ENCODE data around the gene GGT1.
"Not testable (repeated sequence)": the region's sequence is repeated elsewhere in the genome, so short reads cannot be mapped to it uniquely, and the experiment has no call there.

Gene GGT1

DNA sequence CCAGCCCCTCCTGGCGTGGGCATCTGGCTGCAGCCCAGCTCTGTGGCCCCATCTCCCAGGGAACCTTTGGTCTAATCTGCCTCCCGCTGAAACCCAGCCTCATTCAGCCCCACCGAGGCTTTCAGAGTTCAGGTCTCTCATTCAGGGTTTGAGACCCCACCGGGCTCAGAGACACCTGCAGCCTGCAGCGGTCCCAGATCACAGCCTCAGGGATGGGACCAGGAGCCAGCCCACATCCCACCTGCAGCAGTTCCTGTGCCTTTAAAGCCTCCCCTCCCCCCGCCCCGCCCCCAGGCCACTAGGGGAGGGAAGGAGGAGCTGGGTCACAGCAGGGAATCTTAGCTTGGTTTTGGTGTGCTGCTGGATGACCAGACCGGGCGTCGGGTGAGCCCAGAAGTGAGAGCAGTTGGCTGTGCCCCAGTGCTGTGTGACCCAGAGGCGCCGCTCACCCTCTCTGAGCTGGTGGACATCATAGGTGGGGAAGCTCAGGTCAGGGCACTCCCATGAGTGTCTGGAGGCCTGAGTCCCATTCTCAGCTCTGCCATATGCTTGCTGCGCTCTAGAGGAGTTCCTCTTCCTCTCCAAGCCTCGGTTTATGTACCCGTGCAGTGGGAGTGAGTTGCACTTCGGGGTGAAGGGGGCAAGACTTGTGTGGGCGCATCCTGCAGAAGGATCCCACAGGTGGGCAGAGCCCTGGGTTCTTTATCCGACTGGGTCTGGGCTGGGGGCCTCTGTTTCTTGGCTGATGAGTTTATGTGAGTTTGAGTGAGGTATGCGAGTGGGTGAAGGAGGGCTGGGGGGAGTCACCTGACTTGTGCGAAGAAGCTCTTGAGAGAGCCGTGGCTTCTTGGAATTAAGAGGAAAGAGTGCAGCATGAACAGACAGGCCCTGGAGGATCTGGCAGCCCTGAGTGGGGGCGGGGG is at the start of gene GGT1:
GGT1 (plus strand) TSS at position 347 of the 923 bp plus-strand sequence. CDS start 7,889 bp downstream, outside the sequence.
- not testable (repeated sequence) for DNase-seq

DNA sequence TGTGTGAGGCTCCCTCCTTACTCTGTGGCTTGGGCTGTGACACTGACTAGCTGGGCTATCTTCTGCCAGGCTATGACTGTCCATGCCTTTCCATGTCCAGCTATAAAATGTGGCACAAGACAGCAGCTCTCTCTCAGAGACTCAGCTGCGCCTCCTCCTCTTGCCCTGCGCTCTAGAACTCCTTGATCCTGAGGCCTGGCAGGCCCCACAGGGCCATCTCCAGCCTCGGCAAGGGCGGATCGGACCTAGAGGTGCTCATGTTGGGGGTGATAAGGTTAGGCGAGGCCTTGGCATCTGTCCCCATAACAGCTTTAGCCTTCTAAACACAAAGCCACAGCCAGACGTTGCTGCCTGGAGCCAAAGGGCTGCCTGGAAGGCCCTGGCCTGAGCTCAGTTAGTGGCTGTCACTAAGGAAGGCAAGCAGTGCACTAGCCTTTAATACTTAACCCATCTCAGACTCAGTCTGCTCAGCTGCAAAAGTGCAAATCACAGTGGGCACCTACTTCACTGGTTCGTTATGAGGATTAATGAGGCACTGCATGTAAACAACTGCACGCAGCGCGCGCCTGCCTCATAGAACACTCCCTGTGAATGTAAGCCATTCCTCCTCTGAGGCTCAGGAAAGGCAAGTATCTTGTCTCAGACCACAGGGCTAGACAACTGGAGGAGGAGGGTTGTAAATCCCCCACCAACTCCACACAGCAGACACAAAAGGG is 49.2 kb upstream of the GGT1 start:
- no peak for DNase-seq

DNA sequence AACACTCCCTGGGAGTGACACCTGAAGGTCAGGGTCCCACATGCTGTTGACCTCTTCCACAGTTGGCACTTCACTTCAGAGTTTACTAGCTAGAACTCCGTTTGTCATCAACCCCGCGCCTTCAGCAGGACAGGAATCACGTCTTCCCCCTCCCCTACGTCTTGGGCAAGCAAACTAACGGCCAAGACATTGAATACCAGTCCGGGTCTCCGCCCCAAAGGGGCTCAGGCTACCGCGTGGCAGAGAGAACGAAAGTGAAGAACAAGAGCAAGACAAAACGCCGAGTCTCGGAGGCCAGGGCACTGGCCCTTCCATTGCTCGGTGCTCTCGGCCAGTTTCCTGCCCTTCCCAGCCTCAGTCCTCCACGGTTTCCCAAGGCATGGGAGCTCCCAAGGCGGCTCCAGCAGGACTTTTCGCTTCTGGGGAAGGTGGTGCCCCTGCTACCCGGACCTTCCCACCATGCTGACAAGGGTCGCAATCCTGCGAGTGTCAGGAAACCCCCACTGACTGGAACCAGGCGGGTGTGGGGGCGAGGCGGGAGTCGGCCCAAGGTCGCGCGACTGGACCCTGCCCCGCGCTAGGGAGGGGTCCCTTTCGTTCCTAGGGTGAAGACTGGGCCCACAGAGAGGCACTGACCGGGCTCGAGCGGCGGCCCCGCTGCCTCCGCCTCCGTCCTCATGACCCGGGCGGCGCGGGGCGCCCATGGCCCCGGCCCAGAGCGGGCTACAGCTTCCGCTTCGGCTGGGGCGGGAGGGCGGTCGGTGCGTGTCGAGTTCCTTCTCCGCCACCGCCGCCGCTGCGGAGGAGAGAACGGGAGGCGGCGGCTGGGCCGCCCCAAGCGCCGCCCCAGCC is 48.5 kb upstream of the GGT1 start, which contains the start of gene GUCD1:
GUCD1 (minus strand) TSS at position 826 of the 852 bp plus-strand sequence; CDS start at position 679, 147 bp downstream.
- DNase-seq, result peak in 1 of 2 donors; percentile 5

DNA sequence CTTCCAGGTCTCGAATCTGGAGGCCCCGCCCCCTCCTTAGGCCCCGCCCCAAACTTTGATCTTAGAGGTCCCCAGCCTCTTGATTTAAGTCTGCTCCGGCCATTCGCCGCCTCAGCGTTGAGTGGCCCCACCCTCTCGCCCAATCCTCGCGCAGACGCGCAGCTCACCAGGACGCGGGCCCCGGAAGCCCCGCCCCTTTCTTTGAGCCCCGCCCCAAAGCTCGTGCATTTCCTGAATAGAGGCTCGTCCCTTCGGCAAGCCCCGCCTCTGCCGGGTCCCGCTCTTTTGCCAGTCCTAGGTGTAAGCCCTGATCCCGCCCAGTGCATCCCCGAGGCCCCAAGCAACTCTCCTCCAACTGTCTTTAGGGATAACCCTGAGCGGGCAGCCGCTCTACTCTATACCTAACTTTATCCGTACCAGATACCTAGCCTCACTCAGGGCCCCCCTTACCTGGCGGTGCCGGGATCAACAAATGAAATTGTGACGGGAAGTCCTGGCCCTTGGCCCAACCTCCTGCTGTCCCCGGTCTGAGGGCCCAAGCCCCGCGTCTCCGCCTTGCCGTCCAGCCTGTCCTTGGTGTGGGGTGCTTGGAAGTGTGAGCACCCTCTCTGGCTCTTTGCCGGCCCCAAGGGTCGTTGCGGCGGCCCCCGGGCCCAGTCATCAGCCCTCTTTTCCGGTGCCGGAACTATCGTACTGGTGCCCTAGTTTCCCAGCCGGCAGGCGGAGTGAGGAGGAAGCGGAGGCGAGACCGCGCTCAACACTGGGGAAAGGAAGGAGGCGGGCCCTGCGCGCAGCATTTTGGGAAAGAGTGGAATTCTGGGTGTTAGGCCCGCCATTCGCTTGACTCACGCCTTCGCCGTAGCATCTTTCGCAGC is 47.6 kb upstream of the GGT1 start, which contains the start of gene SNRPD3:
SNRPD3 (plus strand) TSS at position 835 of the 875 bp plus-strand sequence. CDS start 1,676 bp downstream, outside the sequence.
- DNase-seq, result peak; percentile 96 to 99

DNA sequence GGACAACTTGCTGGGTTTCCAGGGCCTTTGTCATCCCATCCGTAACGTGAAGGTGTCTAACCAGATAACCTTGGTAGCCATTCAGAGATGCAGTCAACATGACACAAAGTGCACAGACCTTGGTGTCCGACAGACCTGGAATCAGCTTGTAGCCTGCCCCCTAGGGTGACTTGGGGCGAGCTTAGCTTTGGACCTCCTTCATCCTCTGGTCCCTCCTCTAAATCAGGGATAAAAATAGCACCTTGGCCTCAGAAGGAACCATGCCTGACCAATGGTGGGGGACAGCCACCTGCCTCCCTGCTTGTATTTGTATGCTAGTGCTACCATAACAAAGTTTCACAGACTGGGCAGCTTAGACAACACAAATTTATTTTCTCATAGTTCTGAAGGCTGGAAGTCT is 43.5 kb upstream of the GGT1 start:
- no peak for DNase-seq

DNA sequence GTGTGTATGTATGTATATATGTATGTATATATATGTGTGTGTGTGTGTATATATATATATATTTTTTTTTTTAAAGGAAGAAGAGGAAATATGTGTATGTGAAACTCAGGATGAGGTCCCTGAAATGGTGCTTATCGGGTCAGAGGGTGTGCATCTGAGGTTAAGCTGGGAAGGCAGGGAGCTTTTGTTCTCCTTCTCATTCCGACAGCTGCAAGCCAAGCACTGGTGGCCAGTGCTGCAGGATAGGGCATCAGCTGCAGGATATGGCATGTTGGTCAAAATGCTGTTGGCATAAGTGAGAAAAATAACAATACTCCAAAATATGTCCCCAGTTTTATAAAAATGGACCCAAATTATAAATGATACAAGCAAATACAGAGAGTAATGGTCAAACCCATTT is 39.7 kb upstream of the GGT1 start:
- no peak for DNase-seq

DNA sequence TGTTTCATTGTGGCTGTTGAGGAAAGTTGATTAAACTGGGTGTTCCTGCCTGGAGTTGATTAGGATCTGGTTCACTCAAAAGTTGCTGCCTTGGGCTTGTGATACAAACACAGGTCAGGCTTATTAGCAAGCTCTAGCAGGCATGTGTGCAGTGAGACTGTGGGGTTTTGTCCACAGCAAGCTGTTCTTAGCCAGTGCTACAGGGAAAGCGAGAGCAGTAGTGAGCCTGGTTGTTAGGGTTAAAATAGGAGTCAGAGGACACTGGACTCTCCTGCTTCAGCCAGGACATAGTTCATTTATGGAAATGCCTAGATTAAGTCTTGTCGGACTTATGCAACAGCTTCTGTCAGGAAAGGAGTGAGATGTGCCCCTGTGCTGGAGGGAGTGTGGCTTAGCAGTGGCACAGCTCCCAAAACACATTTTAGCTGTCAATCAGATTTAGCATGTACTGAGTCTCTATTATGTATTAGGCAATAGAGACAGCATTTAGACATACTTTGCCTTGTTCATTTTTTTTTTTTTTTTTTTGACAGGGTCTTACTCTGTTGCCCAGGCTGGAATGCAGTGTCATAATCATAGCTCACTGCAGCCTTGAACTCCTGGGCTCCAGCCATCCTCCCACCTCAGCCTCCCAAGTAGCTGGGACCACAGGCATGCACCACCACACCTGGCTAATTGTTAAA is 38.5 kb upstream of the GGT1 start:
- no peak for DNase-seq

DNA sequence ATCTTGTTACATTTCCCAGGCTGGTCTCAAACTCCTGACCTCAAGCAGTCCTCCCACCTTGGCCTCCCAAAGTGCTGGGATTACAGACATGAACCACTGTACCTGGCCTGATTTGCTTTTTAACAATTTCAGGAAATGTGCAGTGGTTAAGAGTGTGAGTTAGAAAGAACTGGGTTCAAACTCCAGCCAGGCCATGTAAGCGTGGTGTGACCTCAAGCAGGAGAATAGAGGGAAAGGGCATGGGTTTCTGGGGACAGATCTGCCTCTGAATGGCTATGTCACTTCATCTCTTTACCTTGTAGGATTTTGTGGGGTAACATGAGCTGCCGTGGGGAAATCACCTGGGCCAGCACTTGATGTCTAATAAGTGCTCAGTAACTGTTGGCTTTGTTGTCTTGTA is 37.9 kb upstream of the GGT1 start:
- no peak for DNase-seq

DNA sequence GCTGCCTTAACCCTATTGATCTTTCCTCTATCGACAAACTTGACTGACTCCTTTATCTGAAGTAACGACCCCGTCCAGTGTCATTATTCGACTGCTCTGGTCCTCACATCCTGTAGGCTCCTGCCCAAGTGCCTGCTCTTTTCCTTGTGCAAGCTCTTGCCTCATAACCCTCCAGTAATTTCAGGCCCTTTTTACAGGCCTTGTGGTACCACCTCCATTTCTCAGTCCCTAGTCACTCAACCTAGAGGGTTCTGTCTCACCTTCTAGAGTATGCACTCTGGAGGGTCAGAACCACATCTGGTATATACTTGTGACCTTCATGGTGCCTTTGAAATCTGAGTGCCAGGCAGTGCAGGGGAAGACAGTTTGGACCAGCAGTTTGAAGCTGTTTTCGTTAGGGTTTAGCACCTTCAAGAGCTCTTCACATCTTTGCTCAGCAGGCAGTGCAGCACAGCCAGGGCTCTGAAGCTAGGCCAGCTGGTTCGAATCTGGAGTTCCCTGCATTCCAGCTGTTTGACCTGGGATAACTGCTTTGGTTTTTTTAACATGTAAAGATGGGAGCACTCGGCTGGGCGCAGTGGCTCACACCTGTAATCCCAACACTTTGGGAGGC is 36.0 kb upstream of the GGT1 start:
- no peak for DNase-seq

DNA sequence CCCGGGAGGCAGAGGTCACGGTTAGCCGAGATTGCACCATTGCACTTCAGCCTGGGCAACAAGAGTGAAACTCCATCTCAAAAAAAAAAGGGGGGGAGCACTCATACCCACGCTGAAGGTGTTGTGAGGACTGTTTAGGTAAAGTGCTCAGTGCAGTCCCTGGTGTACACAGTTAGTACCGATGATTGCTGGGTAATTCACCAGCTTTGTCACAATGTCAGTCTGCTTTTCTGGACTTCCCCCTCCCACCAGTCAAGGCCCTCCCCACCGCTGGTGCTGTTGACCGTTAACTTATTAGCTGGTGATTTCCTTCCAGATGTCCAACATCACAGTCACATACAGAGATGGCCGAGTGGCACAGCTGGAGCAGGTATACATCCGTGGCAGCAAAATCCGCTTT is 35.3 kb upstream of the GGT1 start:
- DNase-seq, result no peak

DNA sequence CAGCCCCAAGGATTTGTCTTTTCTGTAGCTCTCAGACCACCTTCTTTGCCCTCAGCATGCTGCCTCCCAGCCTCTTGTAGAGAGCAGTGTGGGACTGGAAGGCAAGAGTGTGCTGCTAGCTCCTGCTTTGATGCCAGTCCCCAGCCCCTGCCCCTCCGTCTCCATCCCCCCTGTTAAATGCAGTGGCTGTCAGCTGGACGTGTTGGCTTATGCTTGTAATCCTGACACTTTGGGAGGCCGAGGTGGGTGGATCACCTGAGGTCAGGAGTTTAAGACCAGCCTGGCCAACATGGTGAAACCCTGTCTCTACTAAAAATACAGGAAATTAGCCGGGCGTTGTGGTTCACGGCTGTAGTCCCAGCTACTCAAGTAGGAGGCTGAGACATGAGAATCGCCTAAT is 31.7 kb upstream of the GGT1 start:
- no peak for DNase-seq

DNA sequence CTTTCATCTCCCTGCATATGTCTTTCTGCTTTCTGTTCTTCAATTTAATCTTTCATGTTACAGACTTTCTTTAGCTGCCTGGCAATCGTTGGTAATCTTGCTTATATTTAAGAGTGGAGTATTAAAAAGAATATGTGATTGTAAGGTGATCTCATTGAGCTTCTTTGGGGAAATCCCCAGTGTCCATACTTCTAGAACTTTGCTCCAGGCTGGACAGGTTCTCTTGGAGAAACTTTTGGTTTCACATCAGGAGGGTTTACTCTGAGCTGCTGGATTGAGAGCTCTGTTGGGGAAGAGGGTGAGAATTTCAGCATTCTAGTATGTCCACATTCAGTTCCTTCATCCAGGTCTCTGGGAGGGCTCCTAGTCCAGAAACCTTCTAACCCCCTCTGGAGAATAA is 26.2 kb upstream of the GGT1 start:
- DNase-seq, result no peak

DNA sequence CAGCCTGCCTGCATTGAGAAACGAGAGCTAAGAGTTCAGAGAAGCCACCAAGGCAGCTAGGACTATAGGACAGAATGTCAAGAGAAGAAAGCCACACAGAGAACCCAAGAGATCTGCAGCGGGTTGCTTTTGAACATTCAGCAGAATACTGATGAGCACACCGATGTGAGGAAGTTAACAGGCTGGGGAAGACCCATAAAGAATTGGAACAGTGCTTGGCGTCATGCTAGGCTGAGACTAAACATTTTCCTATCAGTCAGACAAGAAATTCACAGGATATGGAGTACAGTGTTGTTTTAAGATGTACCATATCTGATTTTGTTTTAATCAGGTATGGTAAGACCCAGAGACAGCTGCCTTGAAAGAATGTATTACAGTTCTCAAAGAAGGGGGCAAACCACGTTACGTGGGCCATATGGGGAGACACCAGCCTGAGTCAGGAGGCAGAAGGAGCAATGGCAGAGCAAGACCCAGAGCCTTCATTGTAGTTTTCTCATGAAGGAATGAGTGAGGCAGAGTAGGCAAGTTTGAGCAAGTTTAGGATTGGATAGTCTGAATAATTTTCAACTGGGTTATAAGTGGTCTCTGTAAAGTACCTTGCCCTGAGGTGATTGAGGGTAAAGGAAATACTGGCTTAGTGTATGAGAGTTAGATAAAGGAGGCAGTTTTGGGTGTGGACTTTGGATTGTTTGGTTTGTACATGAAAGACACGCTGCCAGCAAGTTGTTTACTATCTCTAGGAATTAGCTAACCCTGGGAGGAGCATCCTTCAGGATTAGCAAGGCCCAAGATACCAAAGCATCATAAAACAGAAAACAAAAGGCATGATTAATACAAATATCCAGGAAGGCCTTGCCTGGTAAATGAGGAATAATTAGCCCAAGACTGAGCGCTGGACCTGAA is 24.4 kb upstream of the GGT1 start:
- DNase-seq, result no peak

DNA sequence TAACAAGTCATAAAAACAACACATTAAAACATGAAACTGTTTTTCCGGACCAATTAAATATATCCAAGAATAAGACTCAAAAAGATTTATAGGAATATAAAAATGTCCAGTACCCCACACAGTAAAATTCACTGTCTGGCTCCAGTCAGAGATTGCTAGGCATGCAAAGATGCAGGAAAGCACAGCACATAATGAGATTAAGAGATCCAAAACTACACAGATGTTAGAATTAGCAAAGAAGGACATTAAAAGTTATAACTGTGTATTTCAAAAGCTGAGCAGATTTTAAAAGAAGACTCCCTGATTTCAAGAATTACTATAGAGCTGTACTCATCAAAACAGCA is 23.8 kb upstream of the GGT1 start:
- DNase-seq, result no peak

DNA sequence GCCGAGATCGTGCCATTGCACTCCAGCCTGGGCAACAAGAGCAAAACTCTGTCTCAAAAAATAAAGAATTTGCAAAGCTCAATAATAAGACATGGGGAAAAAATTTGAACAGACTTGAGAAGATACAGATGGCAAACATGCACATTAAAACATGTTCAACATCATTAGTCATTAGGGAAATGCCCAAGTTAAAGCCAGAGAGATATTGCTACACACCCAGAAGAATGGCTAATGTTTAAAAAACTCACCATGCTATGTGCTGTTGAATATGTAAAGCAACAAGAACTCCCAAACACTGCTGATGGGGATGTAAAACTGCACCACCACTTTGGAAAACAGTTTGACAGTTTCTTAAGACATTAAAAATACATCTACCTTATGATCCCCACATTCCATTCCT is 22.7 kb upstream of the GGT1 start:
- no peak for DNase-seq

DNA sequence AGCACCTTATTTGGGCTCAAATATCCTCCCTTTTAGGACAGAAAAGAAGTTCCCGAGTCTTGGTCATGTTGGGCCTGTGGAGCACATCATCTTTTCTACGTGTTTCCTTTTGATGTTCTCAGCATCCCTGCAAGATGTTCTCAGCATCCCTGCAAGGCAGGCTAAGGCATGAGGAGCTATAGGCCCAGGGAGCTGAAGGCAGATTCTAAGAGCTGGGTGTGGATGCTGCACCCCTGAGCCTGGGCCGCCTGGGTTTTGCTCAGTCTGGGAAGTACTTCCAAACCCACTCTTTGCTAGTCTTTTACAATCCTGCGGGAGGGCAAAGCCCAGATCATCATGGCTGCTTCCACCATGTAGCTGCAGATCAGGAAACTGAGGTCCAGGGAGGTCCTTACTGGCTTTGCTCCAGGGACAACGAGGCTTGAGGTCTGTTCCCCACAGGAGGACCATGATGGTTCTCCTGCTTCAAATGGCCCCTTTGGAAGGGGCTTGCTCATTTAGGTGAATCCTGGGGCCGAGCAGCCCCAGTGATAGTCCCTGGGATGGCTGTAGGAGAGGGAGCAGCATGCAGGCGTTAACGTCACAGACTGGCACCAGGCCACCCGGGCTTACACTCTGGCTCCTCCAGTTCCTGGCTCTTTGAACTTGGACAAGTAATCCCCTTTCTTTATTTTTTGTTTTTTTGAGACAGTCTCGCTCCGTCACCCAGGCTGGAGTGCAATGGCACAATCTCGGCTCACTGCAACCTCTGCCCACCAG is 20.8 kb upstream of the GGT1 start:
- no peak for DNase-seq

DNA sequence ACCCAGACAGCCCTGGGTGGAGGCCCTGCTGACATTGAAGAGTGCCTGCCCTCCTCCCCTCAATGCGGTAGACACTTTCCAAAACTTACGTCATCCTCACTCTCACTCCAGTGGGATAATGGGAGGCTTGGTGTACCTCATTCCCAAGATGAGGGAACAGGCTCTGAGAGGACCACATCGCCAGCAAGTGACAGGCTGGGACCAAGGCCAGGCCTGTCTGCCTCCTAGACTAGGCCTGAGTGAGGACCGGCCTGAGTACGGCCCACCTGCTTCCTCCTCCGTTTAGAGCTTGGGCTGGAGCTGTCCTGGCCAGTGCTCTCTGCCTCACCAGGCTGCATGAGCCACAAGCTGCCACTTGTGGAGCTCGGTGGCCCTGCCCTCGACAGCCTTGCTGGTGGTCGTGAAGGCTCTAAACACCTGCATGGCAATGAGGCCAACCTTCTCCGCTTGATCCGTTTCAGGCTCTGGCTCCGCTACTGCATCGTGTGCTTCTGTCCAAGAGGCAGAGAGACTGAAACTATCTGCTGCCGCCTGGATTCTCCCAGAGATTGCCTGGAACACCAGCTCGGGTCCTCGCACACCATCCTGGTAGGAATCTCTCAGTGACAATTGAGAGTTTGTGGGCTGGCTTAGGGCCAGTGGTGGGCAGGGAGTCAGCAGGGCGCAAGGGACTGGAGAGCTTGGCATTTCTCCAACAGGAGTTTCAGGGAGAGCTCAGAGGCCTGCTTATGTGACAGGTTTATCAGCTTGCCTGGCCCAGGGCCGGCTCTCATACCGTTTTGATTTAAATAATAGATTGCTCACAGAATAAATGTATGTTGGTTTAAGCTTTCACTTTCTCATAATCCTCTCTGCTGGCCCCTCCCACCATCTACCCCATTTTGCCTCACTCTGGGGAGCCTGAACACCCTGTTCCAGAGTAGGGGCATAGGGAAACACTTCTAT is 19.5 kb upstream of the GGT1 start:
- no peak for DNase-seq
